CD4-positive, alpha-beta T cell treated with Interleukin-6 at 100 ng/mL for 8 hours (primary cell): Measurements from ENCODE around the gene CAMKMT.

Experiments used
- DNase-seq: peaks from one replicate; pipeline ENCODE4 v3.0.0-alpha.2; 2020; ENCODE audit warnings: mixed read lengths, low spot score

Gene CAMKMT

GRCh38 chr2:44689516-44689915 is 327.8 kb downstream of the CAMKMT start:
- DNase-seq: no peak

- no peak for DNase-seq
Observed at GRCh38 chr2:44691174-44691785, 329.5 kb downstream of the CAMKMT start.

DNA sequence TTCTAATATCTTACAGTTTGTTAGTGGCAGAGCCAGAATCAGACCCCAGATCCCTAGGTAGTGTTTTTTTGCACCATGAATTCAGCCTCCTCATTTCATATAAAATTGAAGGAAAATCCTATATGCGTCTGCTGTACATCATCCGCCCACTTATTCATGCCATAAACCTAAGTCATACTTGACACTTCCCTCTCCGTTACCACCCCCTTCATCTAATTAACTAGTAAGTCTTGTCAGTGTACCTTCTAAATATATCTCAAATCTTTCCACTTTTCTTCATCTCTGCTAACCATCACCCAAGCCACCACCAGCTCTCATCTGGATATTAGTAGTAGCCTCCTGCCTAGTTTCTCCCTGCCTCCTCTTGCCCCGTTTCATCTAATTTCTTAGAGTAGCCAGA is 331.1 kb downstream of the CAMKMT start:
- no peak for DNase-seq

DNA sequence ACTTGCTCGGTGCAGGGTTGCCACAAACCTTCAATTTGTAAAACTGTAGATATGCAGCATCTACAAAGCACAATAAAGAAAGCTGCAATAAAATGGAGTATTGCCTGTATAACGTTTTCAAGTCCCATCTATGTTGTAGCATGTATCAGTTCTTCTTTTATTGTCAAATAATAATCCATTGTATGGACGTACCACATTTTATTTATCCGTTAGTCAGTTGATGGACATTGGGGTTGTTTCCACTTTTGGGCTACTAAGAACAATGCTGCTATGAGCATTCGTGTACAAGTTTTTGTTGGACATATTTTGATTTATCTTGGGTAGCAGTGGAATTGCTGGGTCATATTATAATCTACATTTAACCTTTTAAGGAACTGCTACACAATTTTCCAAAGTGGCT is 339.1 kb downstream of the CAMKMT start:
- DNase-seq: no peak

DNA sequence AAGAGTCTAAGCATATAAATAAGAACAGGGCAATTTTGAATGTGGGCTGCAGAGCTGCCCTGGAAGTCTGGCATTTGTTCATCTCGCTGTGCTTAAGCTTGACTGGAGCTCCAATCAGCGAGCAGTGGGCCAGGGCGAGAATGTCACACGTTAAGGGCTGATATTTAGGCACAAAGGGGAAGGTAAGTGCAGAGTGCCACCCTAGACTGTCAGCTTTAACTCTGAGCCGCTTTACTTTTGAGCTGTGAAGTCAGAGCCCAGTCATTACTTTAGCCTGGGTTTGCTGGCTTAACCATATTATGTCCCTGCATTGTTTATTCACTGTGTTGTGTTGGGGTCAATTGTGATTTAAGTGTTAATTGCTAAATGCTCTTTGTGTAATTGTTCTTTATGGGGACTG is 343.6 kb downstream of the CAMKMT start:
- no peak for DNase-seq

DNA sequence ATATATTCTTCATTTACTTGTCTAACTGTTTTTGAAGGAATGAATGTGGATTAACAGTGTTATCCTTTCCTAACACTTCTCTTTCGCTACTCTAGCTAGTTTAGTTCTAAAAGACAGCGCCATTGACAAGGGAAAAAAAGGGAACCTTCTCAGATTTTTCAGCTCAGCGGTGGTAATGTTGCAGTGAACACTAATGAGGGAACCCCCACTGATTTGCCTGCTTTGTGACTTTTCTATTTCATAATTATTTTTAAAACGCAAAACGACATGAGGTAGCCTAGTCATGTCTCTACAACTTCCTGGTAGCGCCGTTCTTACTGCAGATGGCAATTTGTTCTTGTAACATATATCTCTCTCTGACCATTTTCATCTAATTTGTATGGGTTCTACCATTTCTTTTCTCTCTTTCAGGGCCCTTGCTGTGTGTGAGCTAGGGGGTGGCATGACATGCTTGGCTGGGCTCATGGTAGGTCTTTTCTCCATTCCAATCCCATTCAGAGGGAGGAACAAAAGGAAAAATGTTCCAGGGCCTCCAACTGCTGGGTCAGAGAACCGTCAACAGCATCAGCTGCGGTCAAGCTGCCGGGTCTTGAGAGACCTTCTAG is 344.2 kb downstream of the CAMKMT start:
- no peak for DNase-seq

DNA sequence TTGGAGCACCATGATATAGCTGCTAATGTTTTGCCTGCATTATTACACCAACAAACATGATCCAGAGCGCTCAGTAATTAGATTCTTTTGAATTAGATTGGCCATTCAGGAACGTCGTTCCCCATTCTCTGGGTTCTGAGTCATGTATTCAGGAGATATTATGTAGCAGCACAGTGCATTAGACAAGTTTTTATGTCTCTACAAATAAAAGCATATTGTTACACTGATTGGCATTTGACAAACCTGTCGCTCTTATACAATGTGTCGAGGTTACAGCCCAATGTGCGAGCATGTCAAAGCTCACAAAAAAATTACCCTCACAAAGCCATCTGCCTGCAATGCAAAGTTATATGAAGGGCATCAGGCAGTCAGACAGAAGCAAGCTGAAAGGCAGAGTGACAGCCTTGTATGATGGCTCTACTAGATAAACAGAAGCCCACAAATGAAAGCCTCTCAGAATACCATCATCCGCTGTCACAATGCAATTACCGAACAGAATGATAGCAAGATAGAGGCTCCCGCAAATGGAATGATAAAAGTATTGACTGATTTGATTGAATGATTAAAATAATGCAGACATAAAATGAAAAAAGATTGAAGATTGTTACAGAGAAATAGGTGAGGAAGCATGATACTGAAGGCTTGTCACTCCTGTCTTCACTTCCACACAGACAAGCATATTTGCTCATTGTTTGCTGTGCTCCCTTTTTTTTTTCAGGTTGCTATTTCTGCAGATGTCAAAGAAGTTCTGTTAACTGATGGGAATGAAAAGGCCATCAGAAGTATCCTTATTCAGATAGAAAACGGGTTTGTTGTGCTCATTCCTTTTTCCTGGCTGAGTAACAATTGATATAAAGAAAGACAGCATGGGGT is 345.2 kb downstream of the CAMKMT start:
- DNase-seq: no peak

DNA sequence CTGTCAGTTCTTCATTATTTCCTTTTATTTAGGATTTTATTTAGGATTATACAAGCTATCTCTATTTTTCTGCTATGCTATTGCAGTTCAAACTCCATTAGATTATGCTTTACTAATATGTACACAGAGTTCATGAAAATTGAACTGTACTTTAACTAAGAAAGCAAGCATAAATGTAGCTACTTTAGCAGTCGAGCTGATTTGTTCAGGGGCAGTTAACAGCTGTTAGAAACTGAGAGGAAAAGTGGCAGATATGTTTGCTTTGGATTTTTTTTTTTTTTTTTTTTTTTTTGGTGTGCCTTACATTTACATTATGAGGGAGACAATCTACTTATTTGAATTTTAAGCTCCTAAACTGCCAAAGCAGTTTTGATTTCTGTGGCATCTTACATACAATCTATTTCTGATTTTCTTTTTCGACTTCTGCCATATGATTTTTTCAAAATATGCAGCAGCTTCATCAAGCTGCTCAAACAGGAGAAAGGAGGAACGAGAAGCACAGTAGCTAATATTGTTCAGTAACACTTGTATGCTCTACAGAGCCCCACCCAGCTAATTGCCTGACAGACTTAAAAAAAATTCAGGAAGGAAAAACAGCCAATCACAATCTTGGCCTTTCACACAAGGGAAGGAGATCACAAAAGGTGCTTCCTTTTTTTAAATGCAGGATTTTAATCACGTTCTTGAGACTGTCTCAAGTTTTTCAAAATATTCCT is 346.4 kb downstream of the CAMKMT start:
- DNase-seq: no peak

DNA sequence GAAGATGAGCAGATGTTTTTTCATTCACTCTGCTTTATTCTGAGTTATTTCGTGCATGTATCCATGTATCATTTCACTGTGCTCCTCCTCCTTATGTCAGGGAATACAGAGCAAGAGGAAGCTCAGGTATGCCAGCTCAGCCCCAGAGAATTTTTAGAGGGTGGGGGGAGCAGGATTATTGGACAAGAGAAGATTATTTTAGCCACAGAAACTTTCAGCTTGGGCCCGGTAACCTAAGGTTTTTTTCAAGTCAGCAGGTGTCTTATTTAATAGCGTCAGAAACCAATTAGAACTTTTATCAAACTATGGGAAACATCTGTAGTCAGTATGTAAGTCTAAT is 346.9 kb downstream of the CAMKMT start:
- DNase-seq: no peak

GRCh38 chr2:44713170-44713569 is 351.4 kb downstream of the CAMKMT start:
- no peak for DNase-seq

- DNase-seq: no peak
Observed at GRCh38 chr2:44715671-44716081, 353.9 kb downstream of the CAMKMT start.

DNA sequence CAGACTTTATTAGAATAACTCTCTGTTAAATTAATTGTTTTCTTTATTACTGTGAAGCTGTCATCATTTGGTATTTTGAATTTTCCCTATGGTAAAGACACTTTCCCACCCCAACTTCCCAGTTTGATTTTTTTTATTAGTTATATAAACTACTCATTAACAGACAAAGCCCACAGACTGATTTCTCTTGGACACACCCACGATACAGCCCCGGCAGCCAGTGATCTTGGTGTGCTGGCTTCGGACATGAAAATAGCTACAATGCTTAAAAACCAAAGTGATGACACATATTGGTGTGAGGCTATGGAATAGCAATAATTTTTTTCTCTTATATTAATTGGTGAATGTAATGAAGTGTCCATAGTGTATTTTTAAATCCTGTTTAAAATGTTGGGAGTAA is 354.4 kb downstream of the CAMKMT start:
- DNase-seq: no peak

DNA sequence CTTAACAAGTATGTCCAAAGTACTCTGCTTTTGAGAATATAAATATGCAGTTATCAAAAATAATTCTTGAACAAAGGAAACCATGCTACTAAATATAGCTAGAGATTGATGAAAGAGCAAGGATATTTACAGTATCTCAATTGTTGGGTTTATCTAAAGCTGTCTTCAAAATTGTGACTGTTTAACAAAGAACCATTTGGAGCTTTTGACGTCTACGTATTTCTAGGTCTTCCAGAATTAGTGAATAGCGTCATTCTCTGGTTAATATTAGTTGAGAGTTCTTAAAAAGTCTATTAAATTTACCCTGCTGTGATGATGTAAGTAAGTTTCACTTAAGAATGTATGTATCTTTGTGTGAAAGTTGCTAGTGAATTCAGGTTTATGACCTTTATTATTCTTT is 356.7 kb downstream of the CAMKMT start:
- DNase-seq: no peak

DNA sequence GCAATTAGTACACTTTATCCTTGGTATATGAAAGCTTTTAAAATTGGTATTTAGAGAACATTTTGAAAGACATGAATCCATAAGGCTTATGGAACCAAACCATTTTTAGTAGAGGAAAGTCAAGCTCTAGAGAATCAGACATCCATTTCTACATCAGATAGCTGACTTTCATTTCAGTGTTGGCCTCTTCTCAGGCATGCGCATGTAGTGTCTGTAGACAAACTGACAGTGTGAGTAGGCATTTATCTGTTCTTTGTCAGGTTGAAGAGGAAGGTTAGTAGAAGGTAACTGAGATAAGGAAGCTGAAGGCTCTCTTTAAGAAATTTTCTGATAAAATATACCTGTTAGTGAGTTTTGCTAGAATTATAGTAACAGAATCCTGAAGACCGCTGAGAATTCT is 357.8 kb downstream of the CAMKMT start:
- no peak for DNase-seq

DNA sequence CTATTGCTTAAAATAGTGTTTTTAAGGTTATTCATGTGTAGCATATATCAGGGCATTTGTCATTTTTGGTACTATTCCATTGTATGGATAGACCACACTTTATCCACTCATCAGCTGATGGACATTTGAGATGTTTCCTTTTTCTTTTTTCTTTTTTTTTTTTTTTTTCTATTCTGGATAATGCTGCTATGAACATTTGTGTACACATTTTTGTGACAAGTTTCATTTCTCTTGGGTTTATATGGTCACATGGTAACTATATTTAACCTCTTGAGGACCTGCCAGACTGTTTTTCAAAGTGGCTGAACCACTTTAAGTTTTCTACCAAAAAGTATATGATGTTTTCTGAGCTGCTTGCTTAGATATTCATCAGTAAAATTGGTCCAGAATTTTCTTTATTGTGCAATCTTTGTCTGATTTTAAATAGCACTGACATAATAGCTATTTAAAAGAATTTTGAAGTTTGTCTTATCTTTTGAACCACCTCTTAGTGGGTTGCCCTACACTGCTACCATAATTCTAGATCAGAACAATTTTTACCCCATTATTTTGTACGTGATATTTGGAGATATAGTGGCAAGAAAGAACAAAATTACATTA is 360.4 kb downstream of the CAMKMT start:
- DNase-seq: no peak

GRCh38 chr2:44723921-44724320 is 362.2 kb downstream of the CAMKMT start:
- no peak for DNase-seq

GRCh38 chr2:44730593-44730992 is 368.8 kb downstream of the CAMKMT start:
- DNase-seq: no peak

DNA sequence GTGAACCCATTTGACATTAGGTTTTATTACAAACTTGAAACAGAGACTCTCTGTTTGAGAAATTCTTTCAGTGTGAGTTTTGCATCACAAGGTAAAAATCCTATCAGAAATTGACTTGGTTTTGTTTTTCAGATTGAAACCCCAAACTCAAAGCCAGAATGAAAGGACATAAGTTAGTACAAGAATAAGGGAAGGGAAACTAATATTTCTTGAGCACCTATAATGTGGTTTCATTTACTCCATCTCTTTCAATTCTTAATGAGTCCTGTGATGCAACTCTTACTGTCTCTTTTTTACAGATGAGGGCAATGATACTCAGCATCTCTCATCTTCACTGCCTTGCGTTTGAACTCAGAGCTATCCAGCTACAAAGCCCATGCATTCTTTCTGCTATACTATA is 369.8 kb downstream of the CAMKMT start:
- DNase-seq: no peak

DNA sequence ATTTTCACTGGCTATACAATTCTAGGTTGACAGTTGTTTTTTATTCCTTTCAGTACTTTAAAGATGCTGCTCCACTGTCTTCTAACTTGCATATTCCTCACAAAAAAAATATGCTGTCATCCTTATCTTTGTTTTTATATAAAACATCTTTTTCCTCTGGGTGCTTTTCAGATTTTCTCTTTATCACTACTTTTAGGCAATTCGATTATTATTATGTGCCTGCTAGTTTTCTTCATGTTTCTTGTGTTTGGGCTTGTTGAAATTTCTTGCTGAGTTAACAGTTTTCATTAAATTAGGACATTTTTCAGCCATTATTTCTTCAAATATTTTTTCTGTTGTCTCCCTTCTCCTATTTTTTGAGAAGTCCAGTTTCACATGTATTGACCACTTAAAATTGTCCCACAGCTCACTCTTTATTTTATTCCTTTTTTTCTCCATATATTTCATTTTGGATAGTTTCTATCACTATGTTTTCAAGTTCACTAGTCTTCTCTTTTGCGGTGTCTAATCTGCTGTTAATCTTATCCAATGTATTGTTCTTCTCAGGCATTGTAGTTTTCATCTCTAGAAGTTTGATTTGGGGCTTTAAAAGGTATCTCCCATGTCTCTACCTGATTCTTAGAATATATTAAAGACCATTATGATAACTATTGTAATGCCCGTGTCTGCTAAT is 374.7 kb downstream of the CAMKMT start:
- no peak for DNase-seq

- DNase-seq: no peak
Observed at GRCh38 chr2:44740678-44741077, 378.9 kb downstream of the CAMKMT start.

DNA sequence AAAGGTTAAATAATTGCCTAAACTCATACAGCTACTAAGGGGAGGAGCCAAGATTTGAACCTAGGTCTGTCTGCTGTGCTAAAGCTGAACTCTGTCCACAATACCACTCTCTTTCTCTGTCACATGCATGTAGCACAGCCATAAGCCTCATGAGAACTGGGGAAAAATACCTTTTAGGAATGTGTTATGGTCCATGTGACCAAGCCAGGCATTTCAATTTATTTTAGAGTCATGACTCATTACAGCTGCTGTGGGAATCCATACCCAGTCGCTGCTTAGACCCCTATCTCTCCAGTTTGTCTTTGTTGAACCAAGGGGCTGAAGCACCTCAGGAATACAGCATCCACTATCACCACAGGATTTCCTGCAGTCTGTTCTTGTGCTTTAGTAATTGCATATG is 379.8 kb downstream of the CAMKMT start:
- DNase-seq: no peak

DNA sequence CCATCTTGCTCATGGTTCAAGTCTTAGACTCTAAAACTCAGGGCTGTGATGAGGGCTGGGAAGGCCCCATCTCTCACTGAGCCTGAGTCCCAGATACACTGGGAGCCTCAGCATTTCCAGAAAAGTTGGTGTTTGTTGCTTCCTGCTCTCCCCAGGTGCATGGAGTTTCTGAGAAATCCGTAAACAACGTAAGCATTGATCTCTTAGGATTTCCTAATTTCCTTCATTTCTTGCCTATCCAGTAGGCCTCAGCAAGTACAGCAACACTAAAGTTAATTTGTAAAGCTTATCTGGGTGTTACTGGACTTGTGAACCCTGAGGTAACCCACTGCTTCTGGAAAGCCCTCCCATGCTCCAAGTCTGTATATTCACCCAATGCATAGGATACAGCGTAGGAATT is 380.3 kb downstream of the CAMKMT start:
- no peak for DNase-seq
